GM23338 (cell line): ENCODE measurements around the gene SCG5. TPM values are rescaled to one million over a fixed set of nuclear protein-coding genes. Genes with fewer than 3 reads are reported as not detected.

Experiments
- ATAC-seq: fragments of 200-7000 bp; cut with Tn5 transposase; 3 replicates; pipeline ENCODE4 v1.9.1; 2020
- DNase-seq: peaks from one replicate; pipeline ENCODE4 v3.0.0-alpha.2; 2015; ENCODE audit warnings: low spot score
- H2AFZ ChIP-seq: fragments of 200-600 bp; sonication (generic); 2 replicates; pipeline ENCODE4 v1.8.0; 2016; ENCODE audit warnings: antibody characterized with exemption, mild to moderate bottlenecking, moderate library complexity
- H3F3A ChIP-seq: fragments of 200-600 bp; sonication (generic); replicated peaks from 2 replicates; pipeline ENCODE4 v1.8.0; 2017; ENCODE audit warnings: antibody characterized with exemption, mixed run types, low read depth
- H3K27ac ChIP-seq: fragments of 200-600 bp; sonication (generic); 2 replicates; pipeline ENCODE4 v1.6.1; 2016; ENCODE audit warnings: low read depth
- H3K27me3 ChIP-seq: fragments of 200-600 bp; sonication (generic); 2 replicates; pipeline ENCODE4 v1.8.0; 2016; ENCODE audit warnings: mild to moderate bottlenecking, mixed run types, moderate library complexity; ENCODE audit not compliant: insufficient read depth
- H3K36me3 ChIP-seq: fragments of 200-600 bp; sonication (generic); 2 replicates; pipeline ENCODE4 v1.8.0; 2016; ENCODE audit warnings: mild to moderate bottlenecking; ENCODE audit not compliant: insufficient read depth
- H3K4me1 ChIP-seq: fragments of 200-600 bp; sonication (generic); 2 replicates; pipeline ENCODE4 v1.8.0; 2016; ENCODE audit warnings: mild to moderate bottlenecking, moderate library complexity; ENCODE audit not compliant: insufficient read depth
- H3K4me2 ChIP-seq: fragments of 200-600 bp; sonication (generic); 2 replicates; pipeline ENCODE4 v1.7.1; 2017; ENCODE audit warnings: mixed run types
- H3K4me3 ChIP-seq: fragments of 200-600 bp; sonication (generic); 2 replicates; pipeline ENCODE4 v1.6.1; 2016; ENCODE audit warnings: mixed run types
- H3K79me2 ChIP-seq: fragments of 200-600 bp; sonication (generic); replicated peaks from 2 replicates; pipeline ENCODE4 v1.8.0; 2017; ENCODE audit warnings: mild to moderate bottlenecking; ENCODE audit not compliant: insufficient read depth
- H3K9me2 ChIP-seq: fragments of 200-600 bp; sonication (generic); 2 replicates; pipeline ENCODE4 v1.8.0; 2017; ENCODE audit not compliant: insufficient read depth
- H4K20me1 ChIP-seq: fragments of 200-600 bp; sonication (generic); replicated peaks from 2 replicates; pipeline ENCODE4 v1.8.0; 2017; ENCODE audit warnings: mild to moderate bottlenecking; ENCODE audit not compliant: insufficient read depth
- H3K27ac Mint-ChIP-seq: 2 replicates; pipeline ENCODE4 v1.8.0; 2020; ENCODE audit warnings: inconsistent platforms, mild to moderate bottlenecking, moderate library complexity, mixed read lengths
- H3K27me3 Mint-ChIP-seq: 3 replicates; pipeline ENCODE4 v1.8.0; 2022; ENCODE audit warnings: low read depth, mild to moderate bottlenecking, moderate library complexity, mixed read lengths, inconsistent platforms; ENCODE audit not compliant: insufficient read depth, poor library complexity
- H3K36me3 Mint-ChIP-seq: 3 replicates; pipeline ENCODE4 v1.8.0; 2021; ENCODE audit warnings: low read depth, mild to moderate bottlenecking, inconsistent platforms, moderate library complexity, mixed read lengths
- H3K4me1 Mint-ChIP-seq: 3 replicates; pipeline ENCODE4 v1.8.0; 2020; ENCODE audit warnings: mild to moderate bottlenecking, inconsistent platforms, mixed read lengths
- H3K4me3 Mint-ChIP-seq: 3 replicates; pipeline ENCODE4 v1.8.0; 2021; ENCODE audit warnings: moderate library complexity, mild to moderate bottlenecking, inconsistent platforms, mixed read lengths
- H3K9me3 Mint-ChIP-seq: 3 replicates; pipeline ENCODE4 v1.8.0; 2020; ENCODE audit warnings: moderate library complexity, mild to moderate bottlenecking, inconsistent platforms, mixed read lengths
- CREB1 ChIP-seq: fragments of 250-450 bp; sonication (Bioruptor Pico); IDR thresholded peaks from 2 replicates; pipeline ENCODE4 v1.5.0; 2020; ENCODE audit warnings: low read depth, mild to moderate bottlenecking, moderate library complexity
- CTCF ChIP-seq, 2 experiments: fragments of 200-600 bp in 1 of 2; sonication (generic) in 1 of 2; conservative IDR thresholded peaks; 2 replicates each; pipeline versions ENCODE4 v1.5.1 to v1.6.1; 2016 to 2017; ENCODE audit warnings: antibody characterized with exemption in 2 of 2, low read depth in 2 of 2, mild to moderate bottlenecking in 2 of 2, moderate library complexity in 1 of 2
- ETS1 ChIP-seq: IDR thresholded peaks from 2 replicates; pipeline ENCODE4 v1.6.1; 2016; ENCODE audit warnings: antibody characterized with exemption
- EZH2 ChIP-seq: fragments of 200-600 bp; sonication (generic); IDR thresholded peaks from one replicate; pipeline ENCODE4 v1.8.0; 2017; ENCODE audit warnings: antibody characterized with exemption, mild to moderate bottlenecking, low read depth; ENCODE audit not compliant: unreplicated experiment
- EZH2phosphoT487 ChIP-seq: fragments of 200-600 bp; sonication (generic); IDR thresholded peaks from one replicate; pipeline ENCODE4 v1.8.1; 2018; ENCODE audit warnings: antibody characterized with exemption; ENCODE audit not compliant: unreplicated experiment
- JUNB ChIP-seq: IDR thresholded peaks from one replicate; pipeline ENCODE4 v1.6.1; 2016; ENCODE audit warnings: antibody characterized with exemption; ENCODE audit not compliant: unreplicated experiment
- NANOG ChIP-seq: IDR thresholded peaks from 2 replicates; pipeline ENCODE4 v1.6.1; 2016; ENCODE audit warnings: antibody characterized with exemption, borderline replicate concordance
- POLR2AphosphoS5 ChIP-seq: IDR thresholded peaks from 2 replicates; pipeline ENCODE4 v1.6.1; 2016; ENCODE audit warnings: antibody characterized with exemption, low read depth
- REST ChIP-seq: IDR thresholded peaks from one replicate; pipeline ENCODE4 v1.6.1; 2018; ENCODE audit warnings: antibody characterized with exemption; ENCODE audit not compliant: unreplicated experiment
- STAT1 ChIP-seq: IDR thresholded peaks from one replicate; pipeline ENCODE4 v1.6.1; 2016; ENCODE audit warnings: antibody characterized with exemption; ENCODE audit not compliant: unreplicated experiment
- ZNF114 ChIP-seq: fragments of 250-450 bp; sonication (Bioruptor Pico); IDR thresholded peaks from 2 replicates; pipeline ENCODE4 v1.5.0; 2020; ENCODE audit warnings: mild to moderate bottlenecking, moderate library complexity
- ZNF331 ChIP-seq: fragments of 250-450 bp; sonication (Bioruptor Pico); IDR thresholded peaks from 2 replicates; pipeline ENCODE4 v1.5.0; 2020; ENCODE audit warnings: low read depth, mild to moderate bottlenecking, moderate library complexity
- ZNF462 ChIP-seq: fragments of 250-450 bp; sonication (Bioruptor Pico); IDR thresholded peaks from 2 replicates; pipeline ENCODE4 v1.5.0; 2020; ENCODE audit warnings: mild to moderate bottlenecking, moderate library complexity
- polyA plus RNA-seq: library from polyadenylated mRNA; unstranded; fragments of >200 nt; fragmentation: Nextera tagmentation; extraction: Ambion mirVana; gene quantifications from 2 replicates; pipeline ENCODE4 v1.2.1, GENCODE V29; 2016
- total RNA-seq: library from RNA; depleted of rRNA; stranded (reverse); fragments of >200 nt; shearing (Covaris generic); gene quantifications from 2 replicates; pipeline ENCODE4 v1.2.3, GENCODE V29; 2014

Gene SCG5
- total and polyA plus RNA-seq, 2 experiments from 2014 or later, result 48.1 to 73.3 TPM

- Histone ChIP-seq H3K79me2 (no peaks in the 10 kb centered on the region), H3K4me3 (no peak overlapping the region), H3K36me3 (peaks cover 51% of the 10 kb centered on the region), H2AFZ (no peak overlapping the region), H3K27me3 (no peaks in the 10 kb centered on the region), H3K4me2 (no peak overlapping the region), H3K27ac (no peak overlapping the region), H3K9me2 (no peaks in the 10 kb centered on the region), H4K20me1 (peaks cover 14% of the 10 kb centered on the region), H3F3A (no peaks in the 10 kb centered on the region), H3K4me1 (peaks cover 5% of the 10 kb centered on the region; the same call in 1 of the 2 replicates)
- no peak for DNase-seq
- Mint-ChIP-seq H3K4me1 (peaks cover 9% of the 10 kb centered on the region), H3K27ac (no peak overlapping the region), H3K27me3 (peaks cover 2% of the 10 kb centered on the region), H3K9me3 (no peaks in the 10 kb centered on the region), H3K36me3 (peaks cover 41% of the 10 kb centered on the region), H3K4me3 (no peak overlapping the region)
- TF ChIP-seq ZNF462 (CRISPR knock-in tag) (no peak), EZH2phosphoT487 (no peak), REST (no peak), EZH2 (no peak), STAT1 (no peak), ZNF331 (CRISPR knock-in tag) (no peak), CREB1 (CRISPR knock-in tag) (no peak), ETS1 (no peak), ZNF114 (CRISPR knock-in tag) (no peak), NANOG (no peak), JUNB (no peak), POLR2AphosphoS5 (no peak), CTCF (conservative IDR thresholded peaks at IDR 0.05; ENCODE audit: low read depth in 2 of 2) (no peak)
- no peak for ATAC-seq
These were observed 3.8 kb upstream of the SCG5 start for GRCh38 chr15:32637704-32638103.
